Ascending aorta (tissue), 2 donors: ENCODE data around the gene HEXD. TPM values are rescaled to one million over a fixed set of nuclear protein-coding genes. Genes with fewer than 3 reads are reported as not detected.

Experiments
- DNase-seq, 2 donors: peaks; one replicate each; pipeline ENCODE4 v3.0.0-alpha.2; 2019; ENCODE audit warnings: low spot score in 2 of 2
- H3K27ac ChIP-seq, 2 donors: fragments of 200-600 bp; sonication (generic); one replicate each; pipeline ENCODE4 v1.5.1; 2016 to 2017; ENCODE audit warnings: mild to moderate bottlenecking in 1 of 2
- H3K27me3 ChIP-seq: fragments of 200-600 bp; sonication (generic); one replicate; pipeline ENCODE4 v1.5.1; 2017
- H3K36me3 ChIP-seq, 2 donors: fragments of 200-600 bp; sonication (generic); one replicate each; pipeline ENCODE4 v1.5.1; 2016
- H3K4me1 ChIP-seq, 2 donors: fragments of 200-600 bp; sonication (generic); one replicate each; pipeline ENCODE4 v1.5.1; 2016 to 2017; ENCODE audit warnings: mild to moderate bottlenecking in 1 of 2
- H3K4me3 ChIP-seq, 2 donors: fragments of 200-600 bp; sonication (generic); one replicate each; pipeline ENCODE4 v1.5.1; 2016 to 2017; ENCODE audit warnings: mild to moderate bottlenecking in 1 of 2
- H3K9me3 ChIP-seq, 2 donors: fragments of 200-600 bp; sonication (generic); one replicate each; pipeline ENCODE4 v1.5.1; 2016
- CTCF ChIP-seq, 3 experiments: fragments of 200-600 bp in 2 of 3; fragments of 450-650 bp in 1 of 3; sonication (generic) in 2 of 3; IDR thresholded peaks; one replicate each; pipeline ENCODE4 v1.5.1; 2016 to 2019; ENCODE audit warnings: antibody characterized with exemption in 3 of 3, mild to moderate bottlenecking in 1 of 3, moderate library complexity in 1 of 3
- intact Hi-C: fragments of 100-400 bp; cut with DNase I; formaldehyde crosslinking; loops from one replicate; pipeline ENCODE4 v1.15.1; 2023
- total RNA-seq: library from RNA; depleted of rRNA; stranded (reverse); fragments of >200 nt; gene quantifications from one replicate; pipeline ENCODE4 v1.1.0, GENCODE V29; 2016

The HEXD gene
- total RNA-seq, 1 donor from 2014 or later: 40.4 TPM

- no peak for DNase-seq
- peaks cover 69 to 95% of the 10 kb centered on the region in 2 donors for H3K36me3 ChIP-seq
- no peak for TF ChIP-seq CTCF (IDR thresholded peaks at IDR 0.05)
Measured at GRCh38 chr17:82479602-82480001, 61.5 kb downstream of the HEXD start.

GRCh38 chr17:82480318-82480717 lies 62.2 kb downstream of the HEXD start:
- DNase-seq: no peak
- Histone ChIP-seq H3K4me1 (no peaks in the 10 kb centered on the region), H3K36me3 (peaks cover 71 to 97% of the 10 kb centered on the region in 2 donors), H3K27ac (no peak overlapping the region), H3K9me3 (no peaks in the 10 kb centered on the region), H3K27me3 (no peaks in the 10 kb centered on the region), H3K4me3 (no peak overlapping the region)
- intact Hi-C loops: no loop called here
- TF ChIP-seq CTCF (IDR thresholded peaks at IDR 0.05): no peak

More at GRCh38 chr17:82479602-82480001, 61.5 kb downstream of the HEXD start:
- no peaks in the 10 kb centered on the region for H3K27me3 ChIP-seq
- intact Hi-C loops: no loop called here
- no peaks in the 10 kb centered on the region for H3K4me1 ChIP-seq
- no peak overlapping the region for H3K4me3 ChIP-seq
- H3K9me3 ChIP-seq: no peaks in the 10 kb centered on the region
- H3K27ac ChIP-seq: no peak overlapping the region

GRCh38 chr17:82483204-82483660 lies 65.1 kb downstream of the HEXD start:
- Histone ChIP-seq H3K27ac (no peak overlapping the region), H3K9me3 (no peaks in the 10 kb centered on the region), H3K4me3 (no peak overlapping the region), H3K27me3 (no peaks in the 10 kb centered on the region), H3K36me3 (peaks cover 87 to 88% of the 10 kb centered on the region in 2 donors), H3K4me1 (peaks cover 2 to 6% of the 10 kb centered on the region in 2 donors)
- intact Hi-C loops: no loop called here
- TF ChIP-seq CTCF (IDR thresholded peaks at IDR 0.05): no peak
- no peak for DNase-seq

- no peak for DNase-seq
- intact Hi-C loops: no loop called here
- H3K9me3 ChIP-seq: no peaks in the 10 kb centered on the region
- H3K36me3 ChIP-seq: peaks cover 81 to 82% of the 10 kb centered on the region in 2 donors
- H3K27ac ChIP-seq: no peak overlapping the region
- no peaks in the 10 kb centered on the region for H3K27me3 ChIP-seq
- TF ChIP-seq CTCF (IDR thresholded peaks at IDR 0.05): no peak
- no peak overlapping the region for H3K4me3 ChIP-seq
- H3K4me1 ChIP-seq: peaks cover 2 to 12% of the 10 kb centered on the region in 2 donors
Measured at GRCh38 chr17:82483836-82484235, 65.7 kb downstream of the HEXD start.

DNA sequence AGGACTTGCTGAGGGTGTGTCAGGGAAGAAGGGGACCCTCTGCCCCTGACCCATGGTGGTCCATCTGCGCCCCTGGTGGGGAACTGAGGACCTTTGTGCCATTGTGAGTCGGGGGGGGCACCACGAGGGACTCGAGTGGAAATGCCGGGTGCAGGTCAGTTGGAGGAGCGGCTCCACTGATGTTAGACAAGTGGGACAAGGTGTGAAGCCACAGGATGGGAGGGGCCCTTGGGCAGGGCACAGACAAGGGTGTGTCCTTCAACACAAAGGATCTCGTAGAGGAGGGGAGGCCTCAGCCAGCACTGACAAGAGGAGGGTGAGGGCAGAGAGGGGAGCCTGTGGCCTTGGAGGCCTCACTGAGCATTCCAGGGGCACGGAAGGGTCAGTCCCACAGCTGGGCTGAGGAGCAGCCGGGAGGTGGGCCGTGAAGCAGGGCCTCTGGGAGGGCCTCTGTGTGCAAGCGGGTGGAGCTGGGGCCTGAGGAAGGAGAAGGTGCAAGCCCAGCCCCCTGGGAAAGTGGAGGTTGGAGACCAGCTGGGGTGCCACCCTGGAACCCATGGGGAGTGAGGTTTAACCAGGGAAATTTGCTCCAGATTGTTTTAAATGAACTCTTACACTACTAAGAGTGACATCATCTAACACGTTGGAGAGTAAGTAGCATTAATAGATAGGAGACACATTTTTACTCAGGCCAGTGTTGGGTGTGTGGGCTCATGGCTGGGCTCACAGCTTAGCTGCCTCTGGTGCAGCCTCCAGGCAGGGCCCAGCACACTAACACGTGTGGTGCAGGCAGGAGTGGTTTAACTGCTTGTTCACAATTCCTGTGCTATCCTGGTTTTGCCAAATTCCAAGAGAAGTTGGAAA lies 68.3 kb downstream of the HEXD start:
- Histone ChIP-seq H3K9me3 (no peaks in the 10 kb centered on the region), H3K36me3 (peaks cover 54 to 56% of the 10 kb centered on the region in 2 donors)
- intact Hi-C loops: no loop called here

More for the DNA sequence above, 68.3 kb downstream of the HEXD start:
- H3K4me1 ChIP-seq: peaks cover 7 to 20% of the 10 kb centered on the region in 2 donors
- DNase-seq: no peak
- H3K27ac ChIP-seq: peak overlapping the region in 1 of 2 donors; percentile 14
- no peak overlapping the region for H3K4me3 ChIP-seq
- H3K27me3 ChIP-seq: no peaks in the 10 kb centered on the region
- TF ChIP-seq CTCF (IDR thresholded peaks at IDR 0.05): no peak
